HG03039 (cell line): ENCODE data around the gene FRMD4A.

ENCODE experiments used
- ATAC-seq: cut with Tn5 transposase; IDR thresholded peaks from one replicate; pipeline ENCODE4 v1.9.1; 2021; ENCODE audit warnings: mild to moderate bottlenecking, moderate library complexity; ENCODE audit not compliant: unreplicated experiment

Gene FRMD4A

GRCh38 chr10:13892871-13893270 lies 437.9 kb downstream of the FRMD4A start:
- ATAC-seq: no peak

GRCh38 chr10:13892001-13892491 lies 438.7 kb downstream of the FRMD4A start:
- ATAC-seq: no peak

GRCh38 chr10:13891128-13892000 lies 439.4 kb downstream of the FRMD4A start:
- ATAC-seq: no peak

- no peak for ATAC-seq
These were observed 440.2 kb downstream of the FRMD4A start for GRCh38 chr10:13890233-13891127.

GRCh38 chr10:13887761-13888160 lies 443.0 kb downstream of the FRMD4A start:
- no peak for ATAC-seq

- ATAC-seq: no peak
These were observed 445.3 kb downstream of the FRMD4A start for GRCh38 chr10:13885238-13885990.

- ATAC-seq: no peak
These were observed 446.9 kb downstream of the FRMD4A start for GRCh38 chr10:13883636-13884444.

GRCh38 chr10:13882119-13882711 lies 448.5 kb downstream of the FRMD4A start:
- no peak for ATAC-seq

GRCh38 chr10:13880760-13881159 lies 450.0 kb downstream of the FRMD4A start:
- no peak for ATAC-seq

- no peak for ATAC-seq
These were observed 453.4 kb downstream of the FRMD4A start for GRCh38 chr10:13877154-13877909.

GRCh38 chr10:13873196-13873595 lies 457.5 kb downstream of the FRMD4A start:
- ATAC-seq: no peak

- no peak for ATAC-seq
These were observed 458.3 kb downstream of the FRMD4A start for GRCh38 chr10:13872411-13872810.

- ATAC-seq: no peak
These were observed 458.9 kb downstream of the FRMD4A start for GRCh38 chr10:13871776-13872175.

GRCh38 chr10:13871011-13871410 lies 459.7 kb downstream of the FRMD4A start:
- ATAC-seq: no peak

- ATAC-seq: no peak
These were observed 461.4 kb downstream of the FRMD4A start for GRCh38 chr10:13869295-13869664.

GRCh38 chr10:13868528-13869294 lies 462.0 kb downstream of the FRMD4A start:
- no peak for ATAC-seq

GRCh38 chr10:13867822-13868221 lies 462.9 kb downstream of the FRMD4A start:
- ATAC-seq: no peak
